HG03565 (cell line): Measurements from ENCODE around the gene FADD.
"Not testable (repeated sequence)": the region's sequence is repeated elsewhere in the genome, so short reads cannot be mapped to it uniquely, and the experiment has no call there.

ENCODE experiments used
- ATAC-seq: cut with Tn5 transposase; IDR thresholded peaks from one replicate; pipeline ENCODE4 v1.9.1; 2021; ENCODE audit warnings: mild to moderate bottlenecking, moderate library complexity; ENCODE audit not compliant: unreplicated experiment

The FADD gene

DNA sequence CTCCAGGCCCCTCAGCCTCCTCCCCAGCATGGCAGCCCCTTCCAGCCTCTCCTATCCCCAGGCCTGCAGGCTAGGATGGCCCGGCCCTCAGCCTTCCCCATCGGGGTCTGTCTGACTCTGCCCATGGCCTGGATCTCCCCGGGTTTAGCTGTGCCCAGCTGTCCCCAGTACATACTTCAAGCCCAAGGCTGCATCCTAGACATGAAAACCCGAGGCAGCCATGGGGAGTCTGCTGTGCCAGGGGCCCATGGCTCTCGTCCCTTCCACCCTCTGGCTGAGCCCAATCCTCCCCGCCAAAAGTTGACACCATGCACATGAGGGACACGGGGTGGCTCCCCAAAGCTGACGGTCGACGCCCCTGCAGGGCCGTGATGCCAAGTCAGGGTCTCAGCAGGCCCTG is 22.2 kb upstream of the FADD start:
- no peak for ATAC-seq

DNA sequence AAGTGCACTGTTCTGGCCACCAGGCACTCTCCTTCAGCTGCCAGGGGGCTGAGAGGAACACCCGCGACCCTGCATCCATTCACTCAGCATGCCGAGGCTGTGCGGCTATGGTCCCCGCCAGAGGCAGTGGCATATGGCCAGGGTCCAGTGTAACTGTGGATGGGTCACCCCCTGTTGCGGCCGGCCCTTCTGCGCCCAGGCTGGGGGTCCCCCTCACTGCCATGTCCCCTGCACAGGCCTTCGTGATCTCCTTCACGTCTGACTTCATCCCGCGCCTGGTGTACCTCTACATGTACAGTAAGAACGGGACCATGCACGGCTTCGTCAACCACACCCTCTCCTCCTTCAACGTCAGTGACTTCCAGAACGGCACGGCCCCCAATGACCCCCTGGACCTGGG is 20.8 kb upstream of the FADD start:
- ATAC-seq = no peak

DNA sequence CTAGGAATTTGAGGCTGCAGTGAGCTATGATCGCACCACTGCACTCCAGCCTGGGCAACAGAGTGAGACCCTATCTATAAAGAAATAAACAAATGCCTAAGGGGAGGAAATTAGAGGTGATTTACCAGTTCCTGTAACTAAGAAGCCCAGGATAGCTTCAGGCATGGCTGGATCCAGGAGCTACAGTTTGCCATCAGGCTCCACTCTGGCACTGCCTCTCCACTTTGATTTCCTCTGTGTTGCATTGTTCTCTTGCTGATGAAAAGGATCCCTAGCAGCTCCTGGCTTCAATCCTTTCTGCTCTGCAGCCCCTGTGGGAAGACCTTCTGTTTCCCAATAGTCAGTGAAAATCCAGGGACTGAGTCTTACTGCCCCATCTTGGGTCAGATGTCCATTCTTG is 20.1 kb upstream of the FADD start:
- no peak for ATAC-seq

DNA sequence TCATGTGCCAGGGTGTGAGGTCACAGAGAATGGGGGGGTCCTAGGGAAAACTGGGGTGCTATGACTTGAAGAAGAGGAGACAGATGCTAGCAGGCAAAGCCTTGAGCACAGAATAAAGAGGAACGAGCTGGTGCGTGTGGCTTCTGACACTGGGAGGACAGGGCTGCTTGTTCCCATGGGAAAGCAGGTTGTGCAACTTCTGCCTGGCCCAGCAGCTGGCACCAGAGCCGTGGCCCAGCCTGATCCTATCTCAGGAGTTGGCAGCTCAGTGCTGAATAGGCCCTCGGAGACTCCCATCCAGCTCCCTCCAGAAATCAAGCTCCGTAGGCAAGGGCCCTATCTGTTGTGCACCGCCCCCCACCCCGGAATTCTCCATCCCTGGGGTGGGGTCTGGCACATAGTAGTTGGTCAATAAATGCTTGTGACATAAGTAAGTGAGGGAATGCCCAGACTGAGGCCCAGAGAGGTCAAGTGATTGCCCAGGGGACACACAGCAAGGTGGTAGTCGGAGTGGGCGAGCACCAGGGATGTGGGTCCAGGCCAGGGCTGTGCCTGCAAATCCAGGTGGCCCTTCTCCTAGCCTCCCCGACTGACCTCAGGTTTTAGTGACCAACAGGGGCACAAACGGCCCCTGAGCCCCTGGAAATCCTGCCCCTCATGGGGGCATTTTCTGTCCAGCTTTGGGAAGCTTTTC is 19.5 kb upstream of the FADD start:
- no peak for ATAC-seq

DNA sequence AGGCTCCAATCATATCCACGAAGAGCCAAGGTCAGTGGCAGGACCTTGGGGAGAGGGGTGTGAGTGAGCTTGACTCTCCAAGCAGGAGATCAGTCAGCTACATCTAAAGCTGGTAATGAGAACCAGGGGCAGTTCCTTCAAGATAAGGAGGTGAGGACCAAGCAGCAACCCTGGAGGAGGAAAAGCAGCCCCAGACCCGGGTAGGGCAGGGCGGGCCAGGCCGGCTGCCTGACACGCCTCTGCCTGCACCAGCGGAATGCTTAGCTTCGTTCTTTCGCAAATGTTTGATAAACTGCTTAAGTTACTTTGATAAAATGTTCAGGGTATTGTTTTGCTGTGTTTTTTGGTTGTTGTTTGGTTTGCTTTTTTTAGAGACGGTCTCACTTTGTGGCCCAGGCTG is 18.7 kb upstream of the FADD start:
- no peak for ATAC-seq

DNA sequence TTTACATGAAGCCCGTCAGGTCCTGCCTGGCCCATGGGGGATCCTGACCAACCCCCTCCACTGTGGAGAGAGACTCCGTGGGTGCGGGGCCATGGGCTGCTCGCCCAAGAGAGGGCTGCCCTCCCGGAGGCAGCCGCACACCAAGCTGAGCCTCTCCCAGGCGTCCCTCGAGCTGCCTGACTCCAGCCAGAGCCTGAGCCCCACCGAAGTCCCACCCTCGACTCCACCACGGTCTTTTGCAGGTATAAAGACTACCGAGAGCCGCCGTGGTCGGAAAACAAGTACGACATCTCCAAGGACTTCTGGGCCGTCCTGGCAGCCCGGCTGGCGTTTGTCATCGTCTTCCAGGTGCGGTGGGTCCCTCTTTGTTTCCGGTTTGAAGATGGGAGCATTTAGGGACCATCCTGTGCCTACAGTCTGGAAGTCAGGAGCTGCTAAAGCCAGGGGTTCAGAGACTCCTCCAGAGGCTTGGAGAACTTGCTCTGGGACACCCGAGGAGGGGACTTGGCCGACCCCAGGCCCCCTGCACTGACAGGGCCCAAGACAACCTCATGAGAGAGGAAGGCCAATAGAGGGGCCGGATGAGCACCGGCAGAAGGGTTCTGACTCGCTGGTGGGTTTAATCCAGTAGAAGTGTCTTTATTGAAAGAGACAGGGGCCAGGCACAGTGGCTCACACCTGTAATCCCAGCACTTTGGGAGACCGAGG is 17.6 kb upstream of the FADD start:
- ATAC-seq = no peak

DNA sequence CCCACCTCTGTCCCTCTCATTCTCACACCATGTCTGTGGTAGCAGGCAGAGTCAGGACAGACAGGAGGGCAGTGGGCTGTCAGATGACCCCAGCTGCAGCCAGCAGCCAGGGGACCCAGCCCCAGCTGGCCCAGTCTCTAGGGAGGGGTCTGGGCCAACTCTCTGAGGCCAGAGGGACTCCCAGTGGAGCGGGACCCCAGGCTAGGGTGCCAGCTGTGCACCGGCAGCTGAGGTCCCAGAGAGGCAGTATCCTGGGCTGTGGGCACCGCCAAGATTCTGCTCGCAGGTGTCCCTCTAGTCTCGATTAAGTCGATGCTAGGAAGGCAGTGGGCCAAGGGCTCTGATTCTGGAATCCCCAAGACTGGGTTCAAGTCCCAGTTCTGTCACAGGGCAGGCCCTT is 16.7 kb upstream of the FADD start:
- ATAC-seq = no peak

DNA sequence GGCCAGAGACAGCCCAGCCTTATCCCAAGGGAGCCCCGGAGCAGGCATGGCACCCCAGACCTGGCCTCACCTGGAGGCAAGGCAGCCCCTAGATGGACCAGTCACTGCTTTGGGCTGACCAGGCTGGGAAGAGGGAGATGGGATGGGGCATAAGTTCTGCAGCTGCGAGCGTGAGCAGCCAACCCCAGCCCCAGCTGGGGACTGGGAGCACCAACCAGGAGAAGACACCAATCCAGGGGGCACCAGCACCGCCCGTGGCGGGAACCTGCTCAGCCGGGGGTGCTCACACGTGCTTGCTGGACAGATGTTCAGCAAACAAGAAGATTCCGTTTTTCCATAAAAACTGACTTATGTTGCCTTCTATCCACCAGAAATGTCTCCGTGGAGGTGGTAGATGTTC is 16.2 kb upstream of the FADD start:
- ATAC-seq = no peak

DNA sequence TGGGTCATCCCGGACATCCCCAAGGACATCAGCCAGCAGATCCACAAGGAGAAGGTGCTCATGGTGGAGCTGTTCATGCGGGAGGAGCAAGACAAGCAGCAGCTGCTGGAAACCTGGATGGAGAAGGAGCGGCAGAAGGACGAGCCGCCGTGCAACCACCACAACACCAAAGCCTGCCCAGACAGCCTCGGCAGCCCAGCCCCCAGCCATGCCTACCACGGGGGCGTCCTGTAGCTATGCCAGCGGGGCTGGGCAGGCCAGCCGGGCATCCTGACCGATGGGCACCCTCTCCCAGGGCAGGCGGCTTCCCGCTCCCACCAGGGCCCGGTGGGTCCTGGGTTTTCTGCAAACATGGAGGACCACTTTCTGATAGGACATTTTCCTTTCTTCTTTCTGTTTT is 15.3 kb upstream of the FADD start:
- no peak for ATAC-seq

DNA sequence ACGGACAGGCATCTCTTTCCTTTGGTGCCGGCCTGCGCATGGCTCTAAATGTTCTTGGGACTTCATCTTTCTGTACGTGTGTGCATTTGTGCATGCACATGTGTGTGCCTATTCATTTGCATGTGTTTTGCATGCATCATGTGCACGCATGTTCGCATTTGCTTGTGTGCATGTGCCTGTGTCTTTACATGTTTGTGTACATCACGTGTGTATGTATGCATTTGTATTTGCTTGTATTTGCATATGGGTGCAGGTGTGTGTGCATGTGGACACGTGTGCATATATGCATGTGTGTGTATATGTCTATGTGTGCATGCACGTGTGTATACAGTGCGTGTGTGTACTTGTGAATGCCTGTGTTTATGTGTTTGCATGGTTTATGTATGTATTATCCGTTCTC is 13.5 kb upstream of the FADD start:
- no peak for ATAC-seq

DNA sequence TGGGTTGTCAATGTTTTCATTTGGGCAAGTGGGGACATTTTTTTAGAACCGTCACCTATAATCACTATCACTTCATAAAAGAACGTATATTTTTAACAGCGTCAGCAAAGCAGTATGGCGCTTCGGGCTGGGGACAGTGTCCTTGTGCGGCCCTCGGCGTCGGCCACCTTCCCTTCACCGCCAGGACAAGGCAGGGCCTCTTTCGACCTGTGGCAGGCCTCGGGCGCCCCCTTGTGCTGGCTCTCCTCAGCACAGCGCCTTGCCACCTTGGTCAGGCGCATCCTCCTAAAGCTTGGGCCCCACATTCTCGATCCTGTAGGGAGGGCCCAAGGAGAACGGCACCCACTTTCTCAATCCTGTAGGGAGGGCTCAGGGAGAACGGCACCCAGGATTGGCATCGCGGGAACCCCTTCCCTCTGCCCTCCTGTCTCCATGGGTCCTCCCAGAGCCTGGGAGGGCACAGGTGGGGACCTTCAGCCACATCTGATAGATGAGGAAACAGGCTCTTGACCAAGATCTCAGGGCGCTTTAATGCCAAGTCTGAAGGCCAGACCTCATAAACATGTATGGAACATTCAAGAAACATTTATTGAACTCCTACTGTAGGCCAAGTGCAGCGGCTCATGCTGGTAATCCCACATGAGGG is 11.5 kb upstream of the FADD start:
- ATAC-seq = no peak

DNA sequence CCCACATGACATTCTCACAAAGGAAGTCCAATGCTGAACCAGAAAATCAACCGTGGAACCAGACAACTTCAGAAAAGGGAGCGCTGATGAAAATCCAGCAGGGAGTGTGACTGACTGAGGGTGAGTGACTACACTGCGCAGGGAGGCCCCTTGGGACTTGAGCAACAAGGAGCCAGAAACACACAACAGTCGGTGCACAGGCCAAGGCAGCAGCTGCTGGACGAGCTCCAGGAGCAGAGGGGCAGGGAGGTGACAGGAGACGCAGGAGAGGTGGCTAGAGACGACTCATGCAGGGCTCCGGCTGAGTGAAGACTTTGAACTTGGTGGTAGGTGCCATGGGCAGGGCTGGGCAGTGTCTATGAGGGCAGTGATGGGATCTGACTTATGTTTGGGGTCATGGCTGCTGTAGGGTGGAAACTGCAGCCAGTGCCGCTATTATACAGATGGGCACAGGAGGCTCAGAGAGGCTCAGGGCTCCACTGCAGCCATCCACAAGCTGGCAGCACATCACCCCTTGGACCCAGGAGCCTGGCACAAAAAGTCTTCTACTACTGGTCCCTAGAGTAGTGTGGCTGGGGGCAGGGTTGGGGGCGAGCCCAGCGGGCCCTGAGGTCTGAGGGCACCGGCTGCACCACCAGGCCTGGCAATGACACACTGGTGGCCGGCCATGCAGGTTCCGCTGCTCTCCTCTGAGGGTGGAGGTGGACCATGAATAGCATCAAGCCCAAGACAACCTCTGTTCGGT is 10.3 kb upstream of the FADD start:
- no peak for ATAC-seq

DNA sequence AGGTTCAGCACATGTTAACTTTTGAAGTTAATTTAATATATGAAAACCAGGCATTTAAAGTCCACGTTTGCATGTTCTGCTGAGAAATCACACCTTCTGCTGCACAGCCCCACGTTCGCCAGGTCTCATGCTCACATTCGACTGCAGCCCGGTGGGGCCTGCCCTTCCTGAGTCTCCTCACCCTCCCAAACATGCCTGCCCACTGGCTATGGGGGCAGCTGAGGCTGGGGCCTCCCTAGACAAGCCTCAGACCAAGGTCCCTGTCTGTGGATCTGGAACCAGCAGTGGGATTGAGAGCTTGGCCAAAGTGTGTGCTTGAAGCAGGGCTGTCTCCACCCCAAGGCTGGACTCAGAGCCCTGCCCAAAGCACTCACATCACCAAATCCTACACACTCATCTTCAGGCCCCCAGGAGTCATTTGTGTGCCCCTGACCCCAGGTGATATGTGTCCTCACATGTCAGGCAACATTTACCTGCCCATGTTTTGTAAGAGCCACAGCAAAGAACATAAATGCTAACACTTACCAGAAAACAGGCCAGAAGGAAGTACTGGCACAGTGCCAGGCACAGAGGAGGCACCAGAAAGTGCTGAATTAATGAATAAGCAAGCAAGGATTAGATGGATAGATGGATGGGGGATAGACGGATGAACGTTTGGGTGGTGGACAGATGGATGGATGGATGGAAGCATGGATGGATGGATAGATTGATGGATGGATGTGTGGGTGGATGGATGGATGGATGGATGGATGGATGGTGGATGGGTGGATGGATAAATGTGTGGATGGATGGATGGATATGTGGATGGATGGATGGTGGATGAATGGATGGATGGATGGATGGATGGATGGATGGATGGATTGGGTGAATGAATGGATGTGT is 9.4 kb upstream of the FADD start:
- ATAC-seq = no peak

DNA sequence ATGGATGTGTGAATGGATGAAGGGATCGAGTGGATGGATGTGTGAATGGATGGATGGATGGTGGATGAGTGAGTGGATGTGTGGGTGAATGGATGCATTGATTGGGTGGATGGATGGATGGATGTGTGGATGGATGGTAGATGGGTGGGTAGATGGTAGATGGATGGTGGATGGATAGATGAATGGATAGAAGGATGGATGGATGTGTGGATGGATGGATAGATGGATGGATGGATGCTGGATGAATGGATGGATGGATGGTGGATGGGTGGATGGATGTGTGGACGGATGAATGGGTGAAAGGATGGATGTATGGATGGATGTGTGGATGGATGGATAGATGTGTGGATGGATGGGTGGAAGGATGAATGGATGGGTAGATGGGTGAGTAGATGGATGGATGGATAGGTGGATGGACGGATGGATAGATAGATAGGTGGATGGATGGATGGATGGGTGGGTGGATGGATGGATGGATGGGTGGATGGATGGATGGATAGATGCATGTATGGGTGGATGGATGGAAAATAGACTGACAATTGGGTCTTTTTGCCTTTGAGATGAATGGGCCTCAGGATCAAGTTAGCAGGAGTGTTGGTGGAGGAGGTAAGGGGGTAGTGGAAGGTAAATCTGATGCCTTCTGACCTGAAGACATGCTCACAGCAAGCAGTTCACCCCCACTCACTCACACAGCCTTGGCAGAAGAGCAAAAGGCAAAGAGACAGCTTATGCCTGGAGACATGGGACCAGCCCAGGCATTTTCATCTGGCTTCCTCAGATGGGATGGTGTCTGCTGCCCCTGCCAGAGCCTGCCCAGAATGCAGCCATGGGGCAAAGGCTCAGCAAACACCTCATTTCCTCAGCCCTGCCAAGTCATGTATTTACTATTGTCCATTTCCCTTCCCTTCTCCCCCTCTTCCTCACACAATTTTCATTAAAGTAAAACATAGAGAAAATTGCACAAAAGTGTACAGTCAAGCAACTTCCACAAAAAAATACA is 8.0 kb upstream of the FADD start:
- no peak for ATAC-seq

DNA sequence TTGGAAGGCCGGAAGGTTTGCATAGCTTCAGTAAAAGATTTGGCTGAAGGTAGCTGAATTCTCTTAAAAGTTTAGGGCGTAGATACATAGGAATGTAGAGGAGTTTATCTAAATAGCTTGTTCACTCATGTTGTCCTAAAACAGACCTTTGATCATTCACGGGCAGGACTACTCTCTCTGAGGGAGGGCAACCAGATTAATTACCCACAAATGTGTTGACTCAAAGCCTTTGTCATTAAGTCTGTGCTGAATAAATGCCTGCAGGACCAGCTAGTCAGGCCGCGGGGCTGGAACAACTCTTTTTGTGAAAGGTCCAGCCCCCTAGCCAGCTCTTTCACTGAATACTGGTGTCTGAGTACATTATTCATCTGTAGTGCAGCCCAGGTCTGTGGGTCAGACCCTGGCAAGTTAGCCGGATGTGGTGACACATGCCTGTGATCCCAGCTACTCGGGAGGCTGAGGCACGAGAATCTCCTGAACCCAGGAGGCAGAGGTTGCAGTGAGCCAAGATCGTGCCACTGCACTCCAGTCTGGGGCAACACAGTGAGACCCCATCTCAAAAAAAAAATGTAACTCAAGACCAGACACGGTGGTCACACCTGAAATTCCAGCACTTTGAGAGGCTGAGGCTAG is 2.8 kb upstream of the FADD start:
- no peak for ATAC-seq

DNA sequence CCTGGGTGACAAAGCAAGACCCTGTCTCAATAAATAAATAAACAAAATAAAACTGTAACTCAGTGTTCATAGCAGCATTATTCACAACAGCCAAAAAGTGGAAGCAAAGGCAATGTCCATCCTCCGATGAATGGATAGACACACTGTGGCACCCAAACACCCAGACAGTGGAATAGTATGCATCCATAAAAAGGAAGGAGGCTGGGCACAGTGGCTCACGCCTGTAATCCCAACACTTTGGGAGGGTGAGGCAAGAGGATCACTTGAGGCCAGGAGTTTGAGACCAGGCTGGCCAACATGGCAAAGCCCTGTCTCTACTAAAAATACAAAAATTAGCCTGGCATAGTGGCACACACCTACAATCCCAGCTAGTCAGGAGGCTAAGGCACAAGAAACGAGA is 2.0 kb upstream of the FADD start:
- not testable (repeated sequence) for ATAC-seq

DNA sequence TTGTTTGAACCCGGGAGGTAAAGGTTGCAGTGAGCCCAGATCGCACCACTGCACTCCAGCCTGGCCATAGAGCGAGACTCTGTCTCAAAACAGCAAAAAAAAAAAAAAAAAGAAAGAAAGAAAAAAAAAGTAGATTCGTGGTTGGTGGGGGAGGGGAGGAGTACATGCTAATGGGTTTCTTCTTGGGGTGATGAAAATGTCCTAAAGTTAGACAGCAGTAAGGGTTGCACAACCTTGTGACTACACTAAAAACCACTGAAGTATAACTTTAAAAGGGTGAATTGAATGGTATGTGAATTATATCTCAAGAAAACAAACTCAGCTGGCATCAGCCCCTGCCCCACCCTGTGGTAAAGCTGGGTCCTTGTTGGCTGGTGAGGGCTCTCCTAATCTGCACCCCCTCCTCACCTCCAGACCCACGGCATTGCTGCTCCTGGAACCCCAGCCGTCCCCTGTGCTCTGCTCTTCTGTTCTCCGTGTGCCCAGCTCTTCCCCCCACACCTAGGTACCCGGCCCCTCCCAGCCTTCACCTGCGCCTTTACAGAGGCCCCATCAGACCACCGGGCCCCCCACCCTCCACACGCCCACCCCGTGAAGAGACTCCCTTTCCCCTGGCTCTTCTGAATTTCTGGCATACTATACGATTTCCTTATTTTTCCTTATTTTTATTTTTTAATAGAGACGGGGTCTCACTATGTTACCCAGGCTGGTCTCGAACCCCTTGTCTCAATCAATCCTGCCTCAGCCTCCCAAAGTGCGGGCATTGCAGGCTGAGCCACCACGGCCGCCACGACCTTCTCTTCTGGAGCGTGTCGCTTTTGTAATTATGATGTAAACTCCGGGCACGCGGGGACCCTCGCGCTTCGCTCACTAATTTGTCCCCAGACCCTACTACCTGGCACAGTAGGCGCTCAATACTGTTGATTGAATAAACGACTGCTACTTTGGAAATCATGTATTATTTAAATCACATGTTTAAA is 924 bp upstream of the FADD start:
- ATAC-seq = no peak
